ENCODE data around the gene TRIP12. TPM values are rescaled to one million over a fixed set of nuclear protein-coding genes. Genes with fewer than 3 reads are reported as not detected.

The TRIP12 gene
- total RNA-seq, 4 donors from 2014 or later, result 112 to 156 (median 129) TPM

- no peak for TF ChIP-seq POLR2A (IDR thresholded peaks at IDR 0.05)
- TF ChIP-seq CTCF (IDR thresholded peaks at IDR 0.05), result no peak
- H3K4me3 ChIP-seq (ENCODE audit: low read depth, poor library complexity, severe bottlenecking), result no peak overlapping the region
- WGBS, 2 donors, result 86 to 100% methylated on average over 2 of the region's 2 CpGs
- intact Hi-C loops (cut with DNase I; ENCODE audit: low total_unique reads), result no loop called here
- DNase-seq (ENCODE audit: low spot score in 2 of 2), result no peak
Observed at GRCh38 chr2:229943171-229943570, 21.4 kb upstream of the TRIP12 start.

- DNase-seq (ENCODE audit: low spot score in 2 of 2), result no peak
- TF ChIP-seq POLR2A (IDR thresholded peaks at IDR 0.05) (no peak), CTCF (IDR thresholded peaks at IDR 0.05) (no peak)
- H3K4me3 ChIP-seq (ENCODE audit: low read depth, poor library complexity, severe bottlenecking), result no peak overlapping the region
- 96 to 99% methylated on average over 8 of the region's 8 CpGs for WGBS, 2 donors
- intact Hi-C loops (cut with DNase I; ENCODE audit: low total_unique reads), result no loop called here
Observed at GRCh38 chr2:229942671-229943070, 20.9 kb upstream of the TRIP12 start.

- intact Hi-C loops (cut with DNase I; ENCODE audit: low total_unique reads), result no loop called here
- no peak overlapping the region for H3K4me3 ChIP-seq (ENCODE audit: low read depth, poor library complexity, severe bottlenecking)
- DNase-seq (ENCODE audit: low spot score in 2 of 2), result no peak
- 89 to 92% methylated on average over 4 of the region's 4 CpGs for WGBS, 2 donors
- TF ChIP-seq CTCF (IDR thresholded peaks at IDR 0.05) (no peak), POLR2A (IDR thresholded peaks at IDR 0.05) (no peak)
Observed at GRCh38 chr2:229937537-229937936, 15.7 kb upstream of the TRIP12 start.

GRCh38 chr2:229931241-229931640 lies 9.4 kb upstream of the TRIP12 start:
- intact Hi-C loops (cut with DNase I; ENCODE audit: low total_unique reads), result no loop called here
- H3K4me3 ChIP-seq (ENCODE audit: low read depth, poor library complexity, severe bottlenecking), result no peak overlapping the region
- 81 to 92% methylated on average over 5 of the region's 5 CpGs for WGBS, 2 donors
- TF ChIP-seq CTCF (IDR thresholded peaks at IDR 0.05), result no peak
- TF ChIP-seq POLR2A (IDR thresholded peaks at IDR 0.05), result no peak
- DNase-seq (ENCODE audit: low spot score in 2 of 2), result no peak

GRCh38 chr2:229930656-229931055 lies 8.8 kb upstream of the TRIP12 start:
- WGBS, 2 donors, result 84 to 88% methylated on average over 7 of the region's 7 CpGs
- DNase-seq (ENCODE audit: low spot score in 2 of 2), result no peak
- intact Hi-C loops (cut with DNase I; ENCODE audit: low total_unique reads), result no loop called here
- no peak overlapping the region for H3K4me3 ChIP-seq (ENCODE audit: low read depth, poor library complexity, severe bottlenecking)
- TF ChIP-seq POLR2A (IDR thresholded peaks at IDR 0.05) (no peak), CTCF (IDR thresholded peaks at IDR 0.05) (no peak)

GRCh38 chr2:229927817-229928321 lies 6.1 kb upstream of the TRIP12 start:
- intact Hi-C loops (cut with DNase I; ENCODE audit: low total_unique reads), result no loop called here
- no peak for DNase-seq (ENCODE audit: low spot score in 2 of 2)
- TF ChIP-seq CTCF (IDR thresholded peaks at IDR 0.05), result no peak
- H3K4me3 ChIP-seq (ENCODE audit: low read depth, poor library complexity, severe bottlenecking), result no peak overlapping the region
- 66 to 70% methylated on average over 2 of the region's 2 CpGs for WGBS, 2 donors
